ENCODE data around the gene MAP2K2. TPM values are rescaled to one million over a fixed set of nuclear protein-coding genes. Genes with fewer than 3 reads are reported as not detected.
"Not testable (repeated sequence)": the region's sequence is repeated elsewhere in the genome, so short reads cannot be mapped to it uniquely, and the experiment has no call there.

Gene MAP2K2
- polyA plus RNA-seq, 1 experiment, result 143 TPM

DNA sequence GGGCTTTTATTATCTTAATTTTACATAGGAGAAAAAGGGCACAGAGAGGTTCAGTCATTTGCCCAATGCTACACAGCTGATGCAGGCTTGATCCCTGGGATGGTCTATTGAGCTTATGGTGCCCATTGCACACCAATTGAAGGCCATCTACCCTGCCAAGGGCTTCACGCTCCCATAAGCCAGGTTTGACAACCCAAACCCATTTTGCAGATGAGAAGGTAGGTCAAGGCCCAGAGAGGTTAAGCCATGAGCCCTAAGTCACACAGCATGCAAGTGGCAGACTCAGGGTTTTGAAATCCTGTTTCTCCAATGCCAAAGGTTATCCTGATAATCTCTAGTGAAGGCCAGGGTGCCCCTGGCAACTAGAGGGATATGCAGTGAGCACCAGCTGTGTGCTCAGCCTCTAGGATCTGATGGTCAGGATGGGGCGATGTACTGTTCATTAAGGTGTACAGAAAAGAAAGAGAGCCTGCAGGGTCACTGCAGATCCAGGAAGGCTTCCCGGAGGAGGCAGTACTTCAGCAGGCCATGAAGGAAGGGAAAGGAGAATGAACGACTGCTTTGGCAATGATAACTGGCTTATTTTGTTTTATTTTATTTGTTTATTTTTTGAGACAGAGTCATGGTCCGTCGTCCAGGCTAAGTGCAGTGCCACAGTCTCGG is 37.6 kb upstream of the MAP2K2 start:
- CTCF ChIA-PET, result interaction anchor here (1.7 kb wide), 1 partner anchor 8 kb away, joined by 3 read pairs; the partner anchor contains the start of gene CREB3L3
- Histone ChIP-seq H3K4me3 (ENCODE audit: low read depth, low read length) (no peak overlapping the region), H3K36me3 (ENCODE audit: control insufficient read depth, insufficient read depth, low read length) (no peaks in the 10 kb centered on the region), H3K27me3 (ENCODE audit: control insufficient read depth, insufficient read depth, low read length) (no peaks in the 10 kb centered on the region; the same call in 1 of the 2 replicates)
- TF ChIP-seq, protein P1, sequence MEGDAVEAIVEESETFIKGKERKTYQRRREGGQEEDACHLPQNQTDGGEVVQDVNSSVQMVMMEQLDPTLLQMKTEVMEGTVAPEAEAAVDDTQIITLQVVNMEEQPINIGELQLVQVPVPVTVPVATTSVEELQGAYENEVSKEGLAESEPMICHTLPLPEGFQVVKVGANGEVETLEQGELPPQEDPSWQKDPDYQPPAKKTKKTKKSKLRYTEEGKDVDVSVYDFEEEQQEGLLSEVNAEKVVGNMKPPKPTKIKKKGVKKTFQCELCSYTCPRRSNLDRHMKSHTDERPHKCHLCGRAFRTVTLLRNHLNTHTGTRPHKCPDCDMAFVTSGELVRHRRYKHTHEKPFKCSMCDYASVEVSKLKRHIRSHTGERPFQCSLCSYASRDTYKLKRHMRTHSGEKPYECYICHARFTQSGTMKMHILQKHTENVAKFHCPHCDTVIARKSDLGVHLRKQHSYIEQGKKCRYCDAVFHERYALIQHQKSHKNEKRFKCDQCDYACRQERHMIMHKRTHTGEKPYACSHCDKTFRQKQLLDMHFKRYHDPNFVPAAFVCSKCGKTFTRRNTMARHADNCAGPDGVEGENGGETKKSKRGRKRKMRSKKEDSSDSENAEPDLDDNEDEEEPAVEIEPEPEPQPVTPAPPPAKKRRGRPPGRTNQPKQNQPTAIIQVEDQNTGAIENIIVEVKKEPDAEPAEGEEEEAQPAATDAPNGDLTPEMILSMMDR (IDR thresholded peaks at IDR 0.05; ENCODE audit: insufficient read depth, low read depth, low read length), result no peak
- no peak for DNase-seq (ENCODE audit: low read depth)
- POLR2A ChIA-PET, result no interaction called here

DNA sequence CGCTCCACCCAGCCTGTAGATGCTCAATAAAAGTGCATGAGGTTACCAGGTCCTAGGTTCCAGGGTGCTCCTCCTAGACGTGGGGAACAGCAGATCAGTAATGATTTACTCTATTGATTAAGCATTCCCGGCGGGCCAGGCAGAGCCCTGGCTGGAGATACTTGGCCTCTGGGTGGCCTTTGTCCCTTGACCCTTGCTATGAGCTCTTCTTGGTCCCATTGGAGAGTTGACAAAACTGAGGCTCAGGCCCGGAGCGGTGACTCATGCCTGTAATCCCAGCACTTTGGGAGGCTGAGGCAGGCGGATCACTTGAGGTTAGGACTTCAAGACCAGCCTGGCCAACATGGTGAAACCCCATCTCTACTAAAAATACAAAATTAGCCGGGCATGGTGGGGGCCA is 34.0 kb upstream of the MAP2K2 start:
- POLR2A ChIA-PET; H3K27me3 ChIP-seq (ENCODE audit: control insufficient read depth, insufficient read depth, low read length); DNase-seq (ENCODE audit: low read depth); H3K4me3 ChIP-seq (ENCODE audit: low read depth, low read length); H3K36me3 ChIP-seq (ENCODE audit: control insufficient read depth, insufficient read depth, low read length): not testable (repeated sequence)
- CTCF ChIA-PET, result interaction anchor here (1.2 to 1.9 kb wide), 2 partner anchors 9 to 17 kb away, joined by 5 to 6 read pairs; no protein-coding TSS in a partner anchor

DNA sequence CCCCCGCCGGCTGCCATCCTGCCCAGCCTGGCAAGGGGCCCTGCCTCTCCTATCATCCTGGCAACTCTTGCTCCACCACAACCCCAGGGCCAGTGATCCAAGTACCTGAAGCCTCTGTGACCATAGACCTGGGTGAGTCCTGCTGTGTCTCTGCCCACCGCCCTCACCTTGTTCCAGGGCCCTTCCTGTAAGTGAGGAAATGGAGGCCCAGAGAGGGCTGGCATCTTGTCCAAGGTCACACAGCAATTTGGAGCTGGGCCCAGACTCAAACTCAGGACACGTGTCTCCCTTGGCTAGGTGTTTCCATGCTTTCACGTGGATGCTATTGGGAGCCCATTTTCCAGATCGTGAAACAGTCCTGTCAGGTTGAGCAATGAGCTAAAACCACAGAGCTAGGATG is 33.2 kb upstream of the MAP2K2 start:
- DNase-seq (ENCODE audit: low read depth), result no peak
- ChIA-PET POLR2A (no interaction called here), CTCF (interaction anchor here (1.9 kb wide), 1 partner anchor 16 kb away, joined by 5 read pairs; no protein-coding TSS in a partner anchor)
- Histone ChIP-seq H3K36me3 (ENCODE audit: control insufficient read depth, insufficient read depth, low read length) (no peaks in the 10 kb centered on the region), H3K4me3 (ENCODE audit: low read depth, low read length) (no peak overlapping the region), H3K27me3 (ENCODE audit: control insufficient read depth, insufficient read depth, low read length) (no peaks in the 10 kb centered on the region; the same call in 1 of the 2 replicates)
- TF ChIP-seq, protein P1 (IDR thresholded peaks at IDR 0.05; ENCODE audit: insufficient read depth, low read depth, low read length), result no peak

DNA sequence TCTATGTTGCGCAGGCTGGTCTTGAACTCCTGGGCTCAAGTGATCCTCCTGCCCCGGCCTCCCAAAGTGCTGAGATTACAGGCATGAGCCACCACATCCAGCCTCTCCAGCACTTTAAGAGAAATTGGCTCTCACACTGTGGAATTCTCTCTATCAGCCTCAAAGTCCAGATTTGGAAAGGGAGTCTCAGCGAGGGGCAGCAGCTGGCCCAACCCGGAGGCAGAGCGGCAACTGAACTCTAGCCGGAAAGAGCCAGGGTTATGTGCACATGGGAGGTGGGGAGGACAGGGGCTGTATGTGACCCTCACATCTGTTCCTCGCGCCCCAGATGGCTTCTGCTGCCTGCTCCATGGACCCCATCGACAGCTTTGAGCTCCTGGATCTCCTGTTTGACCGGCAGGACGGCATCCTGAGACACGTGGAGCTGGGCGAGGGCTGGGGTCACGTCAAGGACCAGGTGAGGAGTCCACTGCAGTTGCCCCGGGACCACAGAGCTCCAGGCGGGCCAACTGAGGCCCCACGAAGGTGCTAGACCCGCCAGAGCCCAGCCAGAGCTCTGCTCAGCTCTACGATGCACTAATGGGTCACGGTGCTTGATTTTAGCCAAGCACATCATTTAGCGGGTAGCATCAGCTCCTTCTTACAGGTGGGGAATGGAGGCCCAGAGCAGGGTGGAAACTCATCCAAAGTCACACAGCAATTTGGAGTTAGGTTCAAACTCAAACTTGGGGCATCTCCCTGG is 30.8 kb upstream of the MAP2K2 start:
- no peaks in the 10 kb centered on the region for H3K36me3 ChIP-seq (ENCODE audit: control insufficient read depth, insufficient read depth, low read length)
- no peak for DNase-seq (ENCODE audit: low read depth)
- peaks cover 3% of the 10 kb centered on the region; the same call in 1 of the 2 replicates for H3K27me3 ChIP-seq (ENCODE audit: control insufficient read depth, insufficient read depth, low read length)
- ChIA-PET POLR2A (no interaction called here), CTCF (interaction anchor here (0.6 to 1.4 kb wide), 2 partner anchors 15 to 945 kb away, joined by 3 to 5 read pairs; no protein-coding TSS in a partner anchor)
- TF ChIP-seq, protein P1 (IDR thresholded peaks at IDR 0.05; ENCODE audit: insufficient read depth, low read depth, low read length), result no peak
- H3K4me3 ChIP-seq (ENCODE audit: low read depth, low read length), result no peak overlapping the region

DNA sequence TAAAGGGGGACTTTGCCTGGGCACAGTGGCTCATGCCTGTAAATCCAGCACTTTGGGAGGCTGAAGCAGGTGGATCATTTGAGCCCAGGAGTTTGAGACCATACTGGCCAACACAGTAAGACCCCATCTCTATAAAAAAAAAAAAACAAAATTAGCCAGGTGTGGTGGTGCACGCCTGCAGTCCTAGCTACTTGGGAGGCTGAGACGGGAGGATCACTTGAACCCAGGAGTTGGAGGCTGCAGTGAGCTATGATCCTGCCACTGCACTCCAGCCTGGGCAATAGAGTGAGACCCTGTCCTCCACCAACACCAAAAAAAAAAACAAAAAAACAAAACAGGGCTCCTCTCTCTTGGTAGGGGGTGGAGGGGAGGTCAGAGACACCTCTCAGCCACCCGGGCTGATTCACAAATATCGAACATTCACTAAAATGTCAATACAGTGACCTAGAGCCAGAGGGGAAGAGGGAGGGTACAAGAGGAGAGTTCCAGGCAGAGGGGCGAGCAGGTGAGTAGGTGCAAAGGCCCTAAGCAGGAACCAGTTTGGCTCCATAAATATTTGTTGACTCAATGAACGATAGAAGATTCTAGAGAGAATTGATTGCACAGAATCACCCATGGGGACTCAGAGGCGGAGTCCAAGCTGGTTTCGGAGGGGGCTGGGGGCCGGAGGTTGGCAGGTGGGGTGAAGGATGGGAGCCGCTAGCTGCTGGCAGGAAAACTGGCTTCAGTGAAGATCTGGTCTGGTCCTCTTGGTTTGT is 28.5 kb upstream of the MAP2K2 start:
- Histone ChIP-seq H3K36me3 (ENCODE audit: control insufficient read depth, insufficient read depth, low read length) (no peaks in the 10 kb centered on the region), H3K27me3 (ENCODE audit: control insufficient read depth, insufficient read depth, low read length) (peaks cover 3% of the 10 kb centered on the region; the same call in 1 of the 2 replicates), H3K4me3 (ENCODE audit: low read depth, low read length) (no peak overlapping the region)
- TF ChIP-seq, protein P1 (IDR thresholded peaks at IDR 0.05; ENCODE audit: insufficient read depth, low read depth, low read length), result no peak
- DNase-seq (ENCODE audit: low read depth), result no peak
- CTCF ChIA-PET, result interaction anchor here (1.2 to 4.3 kb wide), 2 partner anchors 13 to 14 kb away, joined by 3 to 20 read pairs; no protein-coding TSS in a partner anchor
- POLR2A ChIA-PET, result no interaction called here
